Heart left ventricle (tissue), 16 donors: ENCODE measurements around the gene KCNE1. TPM values are rescaled to one million over a fixed set of nuclear protein-coding genes. Genes with fewer than 3 reads are reported as not detected.

Experiments used
- ATAC-seq, 4 donors: fragments of 200-7000 bp; cut with Tn5 transposase; one replicate each; pipeline ENCODE4 v1.9.1; 2020 to 2022; ENCODE audit warnings: moderate library complexity in 4 of 4, mild to moderate bottlenecking in 3 of 4, moderate number of reproducible peaks in 1 of 4
- DNase-seq, 5 donors: peaks; one replicate each; pipeline ENCODE4 v3.0.0-alpha.2; 2020
- H3K27ac ChIP-seq, 12 donors: fragments of 200-600 bp; sonication (generic) in 4 of 12; one replicate each; pipeline versions ENCODE4 v1.5.0 to v1.8.0; 2016 to 2022; ENCODE audit warnings: mild to moderate bottlenecking in 2 of 12
- H3K27me3 ChIP-seq, 9 donors: fragments of 200-600 bp; sonication (generic) in 2 of 9; one replicate each; pipeline versions ENCODE4 v1.5.1 to v1.8.0; 2016 to 2022; ENCODE audit warnings: mild to moderate bottlenecking in 3 of 9
- H3K36me3 ChIP-seq, 9 donors: fragments of 200-600 bp; sonication (generic) in 2 of 9; one replicate each; pipeline versions ENCODE4 v1.5.0 to v1.8.0; 2018 to 2022; ENCODE audit warnings: mild to moderate bottlenecking in 2 of 9
- H3K4me1 ChIP-seq, 12 donors: fragments of 200-600 bp; sonication (generic) in 4 of 12; one replicate each; pipeline versions ENCODE4 v1.5.0 to v1.8.0; 2016 to 2022; ENCODE audit warnings: mild to moderate bottlenecking in 3 of 12
- H3K4me3 ChIP-seq, 12 donors: fragments of 200-600 bp; sonication (generic) in 4 of 12; one replicate each; pipeline versions ENCODE4 v1.5.0 to v1.8.0; 2017 to 2022; ENCODE audit warnings: mild to moderate bottlenecking in 9 of 12, moderate library complexity in 4 of 12
- H3K9me3 ChIP-seq, 12 donors: fragments of 200-600 bp; sonication (generic) in 4 of 12; one replicate each; pipeline versions ENCODE4 v1.5.0 to v1.8.0; 2016 to 2022; ENCODE audit warnings: mild to moderate bottlenecking in 1 of 12
- POLR2A ChIP-seq, 2 donors: fragments of 450-650 bp; IDR thresholded peaks; one replicate each; pipeline ENCODE4 v1.6.1; 2017; ENCODE audit warnings: antibody characterized with exemption in 2 of 2, mild to moderate bottlenecking in 2 of 2, moderate library complexity in 2 of 2
- WGBS, 4 donors: extraction: QIAGEN DNeasy Blood & Tissue Kit in 2 of 4; methylation state at CpG; one replicate each; pipeline versions ENCODE4 v1.1.5 to v1.1.7; 2013 to 2018; 5-methylcytosine and 5-hydroxymethylcytosine counted together
- intact Hi-C, 10 donors: fragments of 100-400 bp; cut with DNase I; formaldehyde crosslinking; loops; one replicate each; pipeline versions ENCODE4 v1.11.1 to v1.14.2; 2022
- polyA plus RNA-seq, 2 donors: library from polyadenylated mRNA; stranded (reverse); fragments of 200-250 nt; gene quantifications; one replicate each; pipeline ENCODE4 v1.2.3, GENCODE V29; 2013
- total RNA-seq, 9 donors: library from RNA; depleted of rRNA in 2 of 9; stranded (reverse); fragments of >200 nt in 2 of 9; fragmentation: NEBNext Ultra II Directional in 3 of 9; extraction: Animal tissue kit (Norgen Biotek cat#: 25700) in 3 of 9; gene quantifications; one replicate each; pipeline versions ENCODE4 v1.1.0 to v1.2.4, GENCODE V29; 2016 to 2023
- TF ChIP-seq, protein P1 (sequence below), 12 donors: fragments of 200-600 bp; sonication (generic) in 4 of 12; IDR thresholded peaks; one replicate each; pipeline versions ENCODE4 v1.5.0 to v1.8.0; 2018 to 2022; ENCODE audit warnings: antibody characterized with exemption in 12 of 12, mild to moderate bottlenecking in 5 of 12
- donor health status: ischemic (EF 13 %, LVEDD 7.1; RV severe dilation, severe dysfunction).
- donor health status: healthy with polysubstance abuse.
- donor health status: DM: no; HTN: yes; CAD: no.
- donor health status: DM: no; HTN: no; CAD: no.
- donor health status: ischemic (EF 25% LVEDD 6.9; RV normal size, moderate dysfunction).
- donor health status: ischemic (EF 25% LVEDD 5.7; RV mildly dilated, moderate dysfunction).
- donor health status: healthy.
- donor health status: DM: yes; HTN: yes; CAD: no.
- donor health status: ischemic (EF 35%, LVEDD 5.7; RV mildly dilated, moderate dysfunction).
- donor health status: nonischemic (EF 11% LVEDD 7.7; RV severe dilation, severe dysfunction).
- donor health status: DM: yes; HTN: yes; CAD: no.
- donor health status: PGD.
- donor health status: ischemic (EF 29% LVEDD 5.4; RV normal size, mild dysfunction).
- donor health status: nonischemic (EF 23%, LVEDD 6.1; RV moderate dilation, normal function).

The KCNE1 gene
- total and polyA plus RNA-seq, 11 donors = 0.71 to 11.1 (median 5.0) TPM

DNA sequence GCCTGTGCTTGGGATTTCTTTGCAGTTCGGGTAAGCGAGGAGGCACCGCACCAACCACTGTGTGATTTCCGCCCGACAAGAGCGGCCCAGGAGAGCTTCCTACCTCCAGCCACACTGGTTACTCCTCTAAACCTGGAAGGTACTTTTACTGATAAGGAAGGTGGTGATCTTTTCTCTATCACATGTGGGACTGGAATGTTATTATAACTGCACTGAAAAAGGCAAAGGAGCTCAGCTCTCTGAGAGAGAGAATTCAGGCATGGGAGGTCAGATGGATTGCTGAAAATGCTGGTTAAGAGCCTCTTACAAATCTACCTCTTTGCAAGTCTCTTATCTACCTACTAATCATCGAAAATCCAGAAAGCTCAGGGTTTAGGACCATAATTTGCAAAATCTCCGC lies 7.7 kb upstream of the KCNE1 start:
- peak overlapping the region in 2 of 12 donors; percentile 29 to 88 for H3K27ac ChIP-seq
- TF ChIP-seq, protein P1, sequence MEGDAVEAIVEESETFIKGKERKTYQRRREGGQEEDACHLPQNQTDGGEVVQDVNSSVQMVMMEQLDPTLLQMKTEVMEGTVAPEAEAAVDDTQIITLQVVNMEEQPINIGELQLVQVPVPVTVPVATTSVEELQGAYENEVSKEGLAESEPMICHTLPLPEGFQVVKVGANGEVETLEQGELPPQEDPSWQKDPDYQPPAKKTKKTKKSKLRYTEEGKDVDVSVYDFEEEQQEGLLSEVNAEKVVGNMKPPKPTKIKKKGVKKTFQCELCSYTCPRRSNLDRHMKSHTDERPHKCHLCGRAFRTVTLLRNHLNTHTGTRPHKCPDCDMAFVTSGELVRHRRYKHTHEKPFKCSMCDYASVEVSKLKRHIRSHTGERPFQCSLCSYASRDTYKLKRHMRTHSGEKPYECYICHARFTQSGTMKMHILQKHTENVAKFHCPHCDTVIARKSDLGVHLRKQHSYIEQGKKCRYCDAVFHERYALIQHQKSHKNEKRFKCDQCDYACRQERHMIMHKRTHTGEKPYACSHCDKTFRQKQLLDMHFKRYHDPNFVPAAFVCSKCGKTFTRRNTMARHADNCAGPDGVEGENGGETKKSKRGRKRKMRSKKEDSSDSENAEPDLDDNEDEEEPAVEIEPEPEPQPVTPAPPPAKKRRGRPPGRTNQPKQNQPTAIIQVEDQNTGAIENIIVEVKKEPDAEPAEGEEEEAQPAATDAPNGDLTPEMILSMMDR (IDR thresholded peaks at IDR 0.05) = no peak
- no peak for TF ChIP-seq POLR2A (IDR thresholded peaks at IDR 0.05)
- H3K36me3 ChIP-seq = peaks cover 0 to 82% (median 66%) of the 10 kb centered on the region in 9 donors
- peaks cover 0 to 80% (median 24%) of the 10 kb centered on the region in 12 donors for H3K4me1 ChIP-seq
- no peaks in the 10 kb centered on the region for H3K27me3 ChIP-seq
- no peaks in the 10 kb centered on the region for H3K9me3 ChIP-seq
- no peak for ATAC-seq
- intact Hi-C loops = loop anchor here in 4 of 10 donors (5.0 kb wide), 4 partner anchors 63 to 93 kb away; no protein-coding TSS in a partner anchor
- 81 to 98% (median 90%) methylated on average over 8 of the region's 8 CpGs for WGBS, 4 donors
- DNase-seq = no peak
- no peak overlapping the region for H3K4me3 ChIP-seq

DNA sequence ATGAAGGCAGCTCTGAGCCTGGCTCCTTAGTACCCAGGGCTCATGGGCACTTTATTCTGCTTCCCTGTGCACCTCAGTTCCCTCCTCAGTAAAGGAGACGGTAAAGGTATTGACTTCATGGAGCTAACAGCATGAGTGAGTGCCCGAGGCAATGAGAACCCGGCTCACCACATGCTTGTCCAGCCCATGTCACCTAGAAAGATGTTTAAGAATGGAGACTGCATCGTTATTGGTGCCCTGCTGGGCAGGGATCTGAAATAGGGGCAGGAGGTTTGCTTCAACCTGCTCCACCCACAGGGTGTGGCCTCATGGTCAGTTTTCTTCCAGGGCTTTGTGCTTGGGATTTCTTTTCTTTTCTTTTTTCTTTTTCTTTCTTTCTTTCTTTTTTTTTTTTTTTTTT lies 7.0 kb upstream of the KCNE1 start:
- WGBS, 4 donors = 85 to 92% (median 87%) methylated on average over 4 of the region's 4 CpGs
- peaks cover 0 to 82% (median 66%) of the 10 kb centered on the region in 9 donors for H3K36me3 ChIP-seq
- no peak overlapping the region for H3K4me3 ChIP-seq
- intact Hi-C loops = no loop called here
- TF ChIP-seq, protein P1 (IDR thresholded peaks at IDR 0.05) = no peak
- no peak for TF ChIP-seq POLR2A (IDR thresholded peaks at IDR 0.05)
- peaks cover 0 to 73% (median 19%) of the 10 kb centered on the region in 12 donors for H3K4me1 ChIP-seq
- peak overlapping the region in 1 of 12 donors; percentile 63 for H3K27ac ChIP-seq
- H3K27me3 ChIP-seq = no peaks in the 10 kb centered on the region
- DNase-seq (no peak), ATAC-seq (no peak)
- H3K9me3 ChIP-seq = no peaks in the 10 kb centered on the region

DNA sequence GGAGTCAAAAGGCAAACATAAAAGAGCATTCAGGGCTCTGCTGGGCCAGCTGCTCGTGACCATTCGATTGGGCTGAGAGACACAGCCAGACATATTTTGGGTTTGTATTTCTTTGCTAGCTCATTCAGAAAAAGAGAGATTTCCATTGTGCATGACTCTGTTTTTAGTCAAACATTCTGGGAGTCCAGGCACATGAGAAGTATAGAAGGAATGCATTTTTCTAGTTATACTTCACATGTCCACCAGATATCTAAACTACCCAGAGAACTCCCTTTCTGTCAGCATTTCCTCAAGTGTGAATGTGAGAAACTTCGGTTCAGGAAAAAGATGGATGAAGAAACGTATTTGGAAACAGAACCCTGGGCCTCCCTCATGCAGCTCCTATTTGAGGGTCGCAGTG lies 6.3 kb upstream of the KCNE1 start:
- peaks cover 0 to 80% (median 63%) of the 10 kb centered on the region in 9 donors for H3K36me3 ChIP-seq

DNA sequence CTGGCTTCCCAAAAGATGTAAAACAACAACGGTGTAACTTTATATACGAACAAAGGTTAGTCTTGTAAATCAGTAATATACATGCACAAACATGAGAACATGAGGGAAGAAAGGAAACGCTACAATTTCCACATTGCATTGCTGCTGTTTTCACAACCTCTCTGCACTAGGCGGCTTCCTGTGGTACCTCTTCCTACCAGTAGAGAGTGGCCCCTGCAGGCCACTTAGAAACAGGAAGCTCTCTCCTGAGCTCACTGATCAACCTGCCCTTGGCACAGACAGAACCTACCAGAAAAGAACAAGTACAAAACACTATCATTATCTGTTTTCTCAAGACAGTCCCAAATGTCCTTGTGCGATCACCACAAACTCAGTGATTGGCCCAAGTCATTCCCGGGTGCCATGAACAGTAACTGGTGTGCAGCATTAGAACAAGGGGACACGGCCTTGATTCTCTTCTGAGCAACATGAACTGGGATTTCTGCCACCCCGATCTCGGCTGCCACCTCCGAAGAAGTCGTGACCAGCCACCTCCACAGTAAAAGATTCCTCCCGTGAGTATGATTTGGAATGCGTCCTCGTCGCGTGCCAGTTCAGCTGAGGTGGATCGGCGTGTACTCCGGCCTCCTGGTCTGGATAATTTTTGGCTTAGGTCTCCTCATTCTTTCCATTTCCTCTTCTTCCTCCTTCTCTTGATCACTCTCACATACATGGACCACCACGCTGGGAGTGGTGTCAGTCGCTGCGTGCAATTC lies 5.7 kb upstream of the KCNE1 start:
- H3K4me1 ChIP-seq = peaks cover 0 to 66% (median 11%) of the 10 kb centered on the region in 12 donors
- no peaks in the 10 kb centered on the region for H3K9me3 ChIP-seq
- H3K27me3 ChIP-seq = no peaks in the 10 kb centered on the region
- peaks cover 0 to 74% (median 57%) of the 10 kb centered on the region in 9 donors for H3K36me3 ChIP-seq
- WGBS, 4 donors = 67 to 84% (median 76%) methylated on average over 22 of the region's 22 CpGs
- H3K27ac ChIP-seq = peak overlapping the region in 7 of 12 donors; percentile 16 to 63 (median 41)
- TF ChIP-seq, protein P1 (IDR thresholded peaks at IDR 0.05) = peak in 8 of 12 donors; percentile 8 to 38 (median 24)
- TF ChIP-seq POLR2A (IDR thresholded peaks at IDR 0.05) = no peak
- intact Hi-C loops = no loop called here
- DNase-seq (no peak), ATAC-seq (peak in 3 of 4 donors; percentile 35 to 60 (median 58))
- H3K4me3 ChIP-seq = no peak overlapping the region

More for the DNA sequence above, 6.3 kb upstream of the KCNE1 start:
- TF ChIP-seq POLR2A (IDR thresholded peaks at IDR 0.05) = no peak
- TF ChIP-seq, protein P1 (IDR thresholded peaks at IDR 0.05) = no peak
- Histone ChIP-seq H3K27me3 (no peaks in the 10 kb centered on the region), H3K4me1 (peaks cover 0 to 66% (median 16%) of the 10 kb centered on the region in 12 donors), H3K27ac (peak overlapping the region in 7 of 12 donors; percentile 16 to 63 (median 41)), H3K4me3 (no peak overlapping the region), H3K9me3 (no peaks in the 10 kb centered on the region)
- intact Hi-C loops = no loop called here
- no peak for ATAC-seq
- no peak for DNase-seq
- 66 to 88% (median 84%) methylated on average over 5 of the region's 5 CpGs for WGBS, 4 donors
